ENCODE measurements around the gene CTBP2. TPM values are rescaled to one million over a fixed set of nuclear protein-coding genes. Genes with fewer than 3 reads are reported as not detected.
A peak's percentile ranks its signal among the peaks of the same experiment; 100 is the strongest.

The CTBP2 gene
- polyA plus RNA-seq, 1 donor (not counting 4 experiments of a cell fraction or from before 2014, with no cell fraction given), result 76.0 TPM

- Histone ChIP-seq H3K79me2 (ENCODE audit: control insufficient read depth, insufficient read depth, low read length) (peaks cover 35% of the 10 kb centered on the region), H3K4me1 (ENCODE audit: control insufficient read depth, extremely low read depth, insufficient read depth, low read length) (no peaks in the 10 kb centered on the region), H3K4me3 (ENCODE audit: control insufficient read depth in 2 of 3, extremely low read depth in 1 of 3, insufficient read depth in 2 of 3, low read depth in 1 of 3, low read length in 3 of 3) (no peak overlapping the region), H3K9me1 (ENCODE audit: control insufficient read depth, extremely low read depth, insufficient read depth, low read length) (no peaks in the 10 kb centered on the region), H3K27ac (ENCODE audit: control insufficient read depth, insufficient read depth, low read length) (no peak overlapping the region), H3K4me2 (ENCODE audit: control insufficient read depth, extremely low read depth, insufficient read depth, low read depth, low read length) (no peak overlapping the region), H3K36me3 (ENCODE audit: control insufficient read depth in 2 of 2, extremely low read depth in 1 of 2, insufficient read depth in 2 of 2, low read length in 2 of 2) (peaks cover 0 to 4% of the 10 kb centered on the region in 2 experiments), H4K20me1 (ENCODE audit: control insufficient read depth, extremely low read depth, insufficient read depth, low read length) (no peaks in the 10 kb centered on the region), H2AFZ (ENCODE audit: control insufficient read depth, low read length) (no peak overlapping the region), H3K9ac (ENCODE audit: control insufficient read depth, extremely low read depth, insufficient read depth, low read length) (no peak overlapping the region), H3K9me3 (ENCODE audit: control insufficient read depth, low read depth, low read length) (no peaks in the 10 kb centered on the region), H3K27me3 (ENCODE audit: control insufficient read depth, extremely low read depth, insufficient read depth, low read length) (no peaks in the 10 kb centered on the region)
- dilution Hi-C loops (cut with MboI; ENCODE audit: extremely low pct_ligation_motif_present, low sequenced_read_pairs), result no loop called here
- DNase-seq (ENCODE audit: low read depth, low spot score) (no peak), FAIRE-seq (no peak)
- TF ChIP-seq CTCF (optimal IDR thresholded peaks at IDR 0.05 in 1 of 3, IDR thresholded peaks at IDR 0.05 in 1 of 3, conservative IDR thresholded peaks at IDR 0.05 in 1 of 3; ENCODE audit: extremely low read depth in 1 of 3, insufficient read depth in 2 of 3, low read length in 3 of 3), result no peak
- TF ChIP-seq EZH2 (IDR thresholded peaks at IDR 0.05; ENCODE audit: low read length), result no peak
Observed at GRCh38 chr10:124962421-124962820, 197.9 kb downstream of the CTBP2 start.

GRCh38 chr10:124961248-124961570 is 199.2 kb downstream of the CTBP2 start:
- Histone ChIP-seq H3K4me3 (ENCODE audit: control insufficient read depth in 2 of 3, extremely low read depth in 1 of 3, insufficient read depth in 2 of 3, low read depth in 1 of 3, low read length in 3 of 3) (no peak overlapping the region), H3K4me1 (ENCODE audit: control insufficient read depth, extremely low read depth, insufficient read depth, low read length) (no peaks in the 10 kb centered on the region), H3K79me2 (ENCODE audit: control insufficient read depth, insufficient read depth, low read length) (peaks cover 39% of the 10 kb centered on the region), H3K27me3 (ENCODE audit: control insufficient read depth, extremely low read depth, insufficient read depth, low read length) (no peaks in the 10 kb centered on the region), H4K20me1 (ENCODE audit: control insufficient read depth, extremely low read depth, insufficient read depth, low read length) (no peaks in the 10 kb centered on the region), H3K9me3 (ENCODE audit: control insufficient read depth, low read depth, low read length) (no peaks in the 10 kb centered on the region), H3K9ac (ENCODE audit: control insufficient read depth, extremely low read depth, insufficient read depth, low read length) (no peak overlapping the region), H3K9me1 (ENCODE audit: control insufficient read depth, extremely low read depth, insufficient read depth, low read length) (no peaks in the 10 kb centered on the region), H3K27ac (ENCODE audit: control insufficient read depth, insufficient read depth, low read length) (no peak overlapping the region), H3K4me2 (ENCODE audit: control insufficient read depth, extremely low read depth, insufficient read depth, low read depth, low read length) (no peak overlapping the region), H3K36me3 (ENCODE audit: control insufficient read depth in 2 of 2, extremely low read depth in 1 of 2, insufficient read depth in 2 of 2, low read length in 2 of 2) (no peaks in the 10 kb centered on the region), H2AFZ (ENCODE audit: control insufficient read depth, low read length) (no peak overlapping the region)
- FAIRE-seq (peak; percentile 5), DNase-seq (ENCODE audit: low read depth, low spot score) (no peak)
- no peak for TF ChIP-seq EZH2 (IDR thresholded peaks at IDR 0.05; ENCODE audit: low read length)
- no peak for TF ChIP-seq CTCF (optimal IDR thresholded peaks at IDR 0.05 in 1 of 3, IDR thresholded peaks at IDR 0.05 in 1 of 3, conservative IDR thresholded peaks at IDR 0.05 in 1 of 3; ENCODE audit: extremely low read depth in 1 of 3, insufficient read depth in 2 of 3, low read length in 3 of 3)
- dilution Hi-C loops (cut with MboI; ENCODE audit: extremely low pct_ligation_motif_present, low sequenced_read_pairs), result no loop called here

All from keratinocyte (primary cell).